ENCODE measurements around the gene HECTD4.
"Not testable (repeated sequence)": the region's sequence is repeated elsewhere in the genome, so short reads cannot be mapped to it uniquely, and the experiment has no call there.

The HECTD4 gene

GRCh38 chr12:112296183-112296582 is 86.0 kb downstream of the HECTD4 start:
- H3K4me3 Mint-ChIP-seq = no peak overlapping the region

GRCh38 chr12:112294793-112295192 is 87.4 kb downstream of the HECTD4 start:
- Mint-ChIP-seq H3K9me3 (no peaks in the 10 kb centered on the region), H3K4me3 (no peak overlapping the region), H3K36me3 (peaks cover 7% of the 10 kb centered on the region), H3K27ac (no peak overlapping the region), H3K4me1 (peaks cover 4% of the 10 kb centered on the region)
- no peak for DNase-seq (ENCODE audit: low spot score in 2 of 2)
- ATAC-seq = no peak

More at GRCh38 chr12:112296183-112296582, 86.0 kb downstream of the HECTD4 start:
- H3K4me1 Mint-ChIP-seq = peaks cover 4% of the 10 kb centered on the region
- peaks cover 12% of the 10 kb centered on the region for H3K36me3 Mint-ChIP-seq
- ATAC-seq (no peak), DNase-seq (ENCODE audit: low spot score in 2 of 2) (no peak)
- no peaks in the 10 kb centered on the region for H3K9me3 Mint-ChIP-seq
- H3K27ac Mint-ChIP-seq = no peak overlapping the region

- DNase-seq (ENCODE audit: low spot score in 2 of 2) (no peak), ATAC-seq (no peak)
- peaks cover 4% of the 10 kb centered on the region for H3K4me1 Mint-ChIP-seq
- H3K4me3 Mint-ChIP-seq = no peak overlapping the region
- H3K27ac Mint-ChIP-seq = no peak overlapping the region
- H3K36me3 Mint-ChIP-seq = peaks cover 12% of the 10 kb centered on the region
- peaks cover 2% of the 10 kb centered on the region for H3K9me3 Mint-ChIP-seq
Observed at GRCh38 chr12:112288638-112289037, 93.6 kb downstream of the HECTD4 start.

- no peak overlapping the region for H3K27ac Mint-ChIP-seq
- no peaks in the 10 kb centered on the region for H3K4me1 Mint-ChIP-seq
- peaks cover 6% of the 10 kb centered on the region for H3K36me3 Mint-ChIP-seq
- DNase-seq (ENCODE audit: low spot score in 2 of 2) (no peak), ATAC-seq (no peak)
- peaks cover 2% of the 10 kb centered on the region for H3K9me3 Mint-ChIP-seq
- no peak overlapping the region for H3K4me3 Mint-ChIP-seq
Observed at GRCh38 chr12:112285600-112286401, 96.4 kb downstream of the HECTD4 start.

GRCh38 chr12:112283546-112283945 is 98.7 kb downstream of the HECTD4 start:
- Mint-ChIP-seq H3K36me3 (peaks cover 13% of the 10 kb centered on the region), H3K4me1 (no peaks in the 10 kb centered on the region), H3K4me3 (no peak overlapping the region), H3K27ac (no peak overlapping the region), H3K9me3 (no peaks in the 10 kb centered on the region)
- ATAC-seq (no peak), DNase-seq (ENCODE audit: low spot score in 2 of 2) (no peak)

GRCh38 chr12:112282920-112283319 is 99.3 kb downstream of the HECTD4 start:
- Mint-ChIP-seq H3K4me1 (no peaks in the 10 kb centered on the region), H3K4me3 (no peak overlapping the region), H3K9me3 (no peaks in the 10 kb centered on the region), H3K36me3 (peaks cover 17% of the 10 kb centered on the region), H3K27ac (no peak overlapping the region)
- ATAC-seq (no peak), DNase-seq (ENCODE audit: low spot score in 2 of 2) (no peak)

GRCh38 chr12:112275836-112276235 is 106.4 kb downstream of the HECTD4 start:
- Mint-ChIP-seq H3K36me3 (peaks cover 44% of the 10 kb centered on the region), H3K9me3 (no peaks in the 10 kb centered on the region), H3K27ac (no peak overlapping the region), H3K4me1 (no peaks in the 10 kb centered on the region), H3K4me3 (no peak overlapping the region)
- no peak for DNase-seq (ENCODE audit: low spot score in 2 of 2)
- ATAC-seq = no peak

- DNase-seq (ENCODE audit: low spot score in 2 of 2) (no peak), ATAC-seq (no peak)
- Mint-ChIP-seq H3K4me1 (no peaks in the 10 kb centered on the region), H3K9me3 (no peaks in the 10 kb centered on the region), H3K36me3 (peaks cover 48% of the 10 kb centered on the region), H3K4me3 (no peak overlapping the region), H3K27ac (no peak overlapping the region)
Observed at GRCh38 chr12:112275207-112275606, 107.0 kb downstream of the HECTD4 start.

- Mint-ChIP-seq H3K36me3 (peaks cover 59% of the 10 kb centered on the region), H3K4me1 (no peaks in the 10 kb centered on the region), H3K27ac (no peak overlapping the region), H3K9me3 (no peaks in the 10 kb centered on the region), H3K4me3 (no peak overlapping the region)
- DNase-seq (ENCODE audit: low spot score in 2 of 2) (no peak), ATAC-seq (no peak)
Observed at GRCh38 chr12:112270673-112271072, 111.6 kb downstream of the HECTD4 start.

- Mint-ChIP-seq H3K27ac (no peak overlapping the region), H3K9me3 (no peaks in the 10 kb centered on the region), H3K36me3 (peaks cover 62% of the 10 kb centered on the region), H3K4me1 (no peaks in the 10 kb centered on the region), H3K4me3 (no peak overlapping the region)
- ATAC-seq (no peak), DNase-seq (ENCODE audit: low spot score in 2 of 2) (no peak)
Observed at GRCh38 chr12:112266473-112266872, 115.8 kb downstream of the HECTD4 start.

- DNase-seq (ENCODE audit: low spot score in 2 of 2) = no peak
- H3K27ac Mint-ChIP-seq = peak overlapping the region; percentile 8
- H3K9me3 Mint-ChIP-seq = no peaks in the 10 kb centered on the region
- no peak overlapping the region for H3K4me3 Mint-ChIP-seq
- peaks cover 68% of the 10 kb centered on the region for H3K36me3 Mint-ChIP-seq
- ATAC-seq = no peak
- no peaks in the 10 kb centered on the region for H3K4me1 Mint-ChIP-seq
Observed at GRCh38 chr12:112261559-112261958, 120.7 kb downstream of the HECTD4 start.

GRCh38 chr12:112258926-112259325 is 123.3 kb downstream of the HECTD4 start:
- peaks cover 68% of the 10 kb centered on the region for H3K36me3 Mint-ChIP-seq

GRCh38 chr12:112256780-112257179 is 125.5 kb downstream of the HECTD4 start:
- no peak for DNase-seq (ENCODE audit: low spot score in 2 of 2)
- H3K27ac Mint-ChIP-seq = no peak overlapping the region
- H3K36me3 Mint-ChIP-seq = peaks cover 85% of the 10 kb centered on the region
- H3K4me3 Mint-ChIP-seq = no peak overlapping the region
- no peak for ATAC-seq
- no peaks in the 10 kb centered on the region for H3K9me3 Mint-ChIP-seq
- H3K4me1 Mint-ChIP-seq = no peaks in the 10 kb centered on the region

More at GRCh38 chr12:112258926-112259325, 123.3 kb downstream of the HECTD4 start:
- no peak for ATAC-seq
- H3K4me1 Mint-ChIP-seq = no peaks in the 10 kb centered on the region
- no peak overlapping the region for H3K27ac Mint-ChIP-seq
- no peak for DNase-seq (ENCODE audit: low spot score in 2 of 2)
- H3K4me3 Mint-ChIP-seq = no peak overlapping the region
- no peaks in the 10 kb centered on the region for H3K9me3 Mint-ChIP-seq

- Mint-ChIP-seq H3K4me3 (no peak overlapping the region), H3K4me1 (no peaks in the 10 kb centered on the region), H3K36me3 (peaks cover 85% of the 10 kb centered on the region), H3K9me3 (no peaks in the 10 kb centered on the region), H3K27ac (no peak overlapping the region)
- no peak for ATAC-seq
- DNase-seq (ENCODE audit: low spot score in 2 of 2) = no peak
Observed at GRCh38 chr12:112252184-112252583, 130.0 kb downstream of the HECTD4 start.

- peaks cover 74% of the 10 kb centered on the region for H3K36me3 Mint-ChIP-seq
- H3K9me3 Mint-ChIP-seq; DNase-seq (ENCODE audit: low spot score in 2 of 2); H3K4me1 Mint-ChIP-seq; H3K27ac Mint-ChIP-seq; ATAC-seq; H3K4me3 Mint-ChIP-seq: not testable (repeated sequence)
Observed at GRCh38 chr12:112244902-112245301, 137.3 kb downstream of the HECTD4 start.

- Mint-ChIP-seq H3K36me3 (peaks cover 82% of the 10 kb centered on the region), H3K9me3 (no peaks in the 10 kb centered on the region), H3K4me1 (no peaks in the 10 kb centered on the region), H3K4me3 (no peak overlapping the region), H3K27ac (no peak overlapping the region)
- DNase-seq (ENCODE audit: low spot score in 2 of 2) (no peak), ATAC-seq (no peak)
Observed at GRCh38 chr12:112243255-112244110, 138.7 kb downstream of the HECTD4 start.

All from stimulated activated effector memory CD8-positive, alpha-beta T cell treated with anti-CD3 and anti-CD28 coated beads, Interleukin-12 subunit alpha, Interleukin-12 subunit beta, amount 100 ng/mL, for 72 hours (primary cell).